Colonic mucosa (tissue), 4 donors: Measurements from ENCODE around the gene FRS2. TPM values are rescaled to one million over a fixed set of nuclear protein-coding genes. Genes with fewer than 3 reads are reported as not detected.
"Not testable (repeated sequence)": the region's sequence is repeated elsewhere in the genome, so short reads cannot be mapped to it uniquely, and the experiment has no call there.

Experiments used
- DNase-seq: peaks from one replicate; pipeline ENCODE4 v3.0.0-alpha.2; 2020
- H3K27ac ChIP-seq: fragments of 200-600 bp; one replicate; pipeline ENCODE4 v1.8.0; 2021
- H3K27me3 ChIP-seq: fragments of 200-600 bp; one replicate; pipeline ENCODE4 v1.8.0; 2021
- H3K36me3 ChIP-seq: fragments of 200-600 bp; one replicate; pipeline ENCODE4 v1.8.0; 2021
- H3K4me1 ChIP-seq: fragments of 200-600 bp; one replicate; pipeline ENCODE4 v1.8.0; 2021; ENCODE audit warnings: mild to moderate bottlenecking
- H3K4me3 ChIP-seq: fragments of 200-600 bp; one replicate; pipeline ENCODE4 v1.8.0; 2021
- H3K9ac ChIP-seq, 2 donors: one replicate each; pipeline ENCODE4 v1.7.0; 2013; ENCODE audit warnings: control low read depth in 2 of 2, low read depth in 2 of 2, low read length in 2 of 2
- H3K9me3 ChIP-seq: fragments of 200-600 bp; one replicate; pipeline ENCODE4 v1.8.0; 2021
- CTCF ChIP-seq: fragments of 200-600 bp; IDR thresholded peaks from one replicate; pipeline ENCODE4 v1.8.0; 2022; ENCODE audit warnings: antibody characterized with exemption, mild to moderate bottlenecking
- intact Hi-C: fragments of 100-400 bp; cut with DNase I; formaldehyde crosslinking; loops from one replicate; pipeline ENCODE4 v1.14.1; 2022
- total RNA-seq, 2 donors: library from RNA; stranded (reverse); fragmentation: NEBNext Ultra II Directional in 1 of 2; extraction: Animal tissue kit (Norgen Biotek cat#: 25700) in 1 of 2; gene quantifications; one replicate each; pipeline ENCODE4 v1.2.1, GENCODE V29; 2021
- donor health status: healthy.
- donor health status: DM: no; HTN: no; CAD: no.
- donor health status: DM: no; HTN: no; CAD: no.

Gene FRS2
- total RNA-seq, 2 donors from 2014 or later: 22.4 to 28.4 TPM

GRCh38 chr12:69600804-69601203, 130.6 kb downstream of the FRS2 start:
- Histone ChIP-seq H3K4me3 (no peak overlapping the region), H3K27me3 (no peaks in the 10 kb centered on the region), H3K27ac (no peak overlapping the region), H3K4me1 (no peaks in the 10 kb centered on the region), H3K9ac (no peak overlapping the region), H3K36me3 (no peaks in the 10 kb centered on the region), H3K9me3 (no peaks in the 10 kb centered on the region)
- no peak for DNase-seq
- intact Hi-C loops: no loop called here
- no peak for TF ChIP-seq CTCF

- no peak for TF ChIP-seq CTCF
- Histone ChIP-seq H3K4me1 (no peaks in the 10 kb centered on the region), H3K27ac (no peak overlapping the region), H3K36me3 (no peaks in the 10 kb centered on the region), H3K4me3 (no peak overlapping the region), H3K9me3 (no peaks in the 10 kb centered on the region), H3K27me3 (no peaks in the 10 kb centered on the region), H3K9ac (no peak overlapping the region)
- no peak for DNase-seq
- intact Hi-C loops: no loop called here
These were observed 131.9 kb downstream of the FRS2 start for GRCh38 chr12:69601962-69602685.

GRCh38 chr12:69602954-69603353, 132.8 kb downstream of the FRS2 start:
- Histone ChIP-seq H3K9ac (no peak overlapping the region), H3K36me3 (no peaks in the 10 kb centered on the region), H3K27ac (no peak overlapping the region), H3K4me1 (no peaks in the 10 kb centered on the region), H3K9me3 (no peaks in the 10 kb centered on the region), H3K27me3 (no peaks in the 10 kb centered on the region), H3K4me3 (no peak overlapping the region)
- intact Hi-C loops: no loop called here
- TF ChIP-seq CTCF: no peak
- DNase-seq: no peak

GRCh38 chr12:69603556-69603955, 133.4 kb downstream of the FRS2 start:
- DNase-seq, H3K4me1 ChIP-seq, H3K27ac ChIP-seq, H3K9ac ChIP-seq, H3K36me3 ChIP-seq, H3K9me3 ChIP-seq, intact Hi-C loops, H3K27me3 ChIP-seq, H3K4me3 ChIP-seq: not testable (repeated sequence)

GRCh38 chr12:69604275-69604674, 134.1 kb downstream of the FRS2 start:
- H3K4me3 ChIP-seq, H3K9ac ChIP-seq, H3K9me3 ChIP-seq, DNase-seq, H3K4me1 ChIP-seq, H3K27me3 ChIP-seq, H3K27ac ChIP-seq, H3K36me3 ChIP-seq, intact Hi-C loops: not testable (repeated sequence)

- Histone ChIP-seq H3K27ac (no peak overlapping the region), H3K9ac (no peak overlapping the region), H3K4me1 (no peaks in the 10 kb centered on the region), H3K27me3 (no peaks in the 10 kb centered on the region), H3K9me3 (no peaks in the 10 kb centered on the region), H3K4me3 (no peak overlapping the region), H3K36me3 (no peaks in the 10 kb centered on the region)
- TF ChIP-seq CTCF: no peak
- intact Hi-C loops: no loop called here
- DNase-seq: no peak
These were observed 137.9 kb downstream of the FRS2 start for GRCh38 chr12:69608114-69608513.
